GM19372 (cell line): Measurements from ENCODE around the gene SVOP.

Experiments
- ATAC-seq: cut with Tn5 transposase; IDR thresholded peaks from one replicate; pipeline ENCODE4 v1.9.1; 2021; ENCODE audit warnings: mild to moderate bottlenecking, low read depth, moderate library complexity; ENCODE audit not compliant: unreplicated experiment

The SVOP gene

DNA sequence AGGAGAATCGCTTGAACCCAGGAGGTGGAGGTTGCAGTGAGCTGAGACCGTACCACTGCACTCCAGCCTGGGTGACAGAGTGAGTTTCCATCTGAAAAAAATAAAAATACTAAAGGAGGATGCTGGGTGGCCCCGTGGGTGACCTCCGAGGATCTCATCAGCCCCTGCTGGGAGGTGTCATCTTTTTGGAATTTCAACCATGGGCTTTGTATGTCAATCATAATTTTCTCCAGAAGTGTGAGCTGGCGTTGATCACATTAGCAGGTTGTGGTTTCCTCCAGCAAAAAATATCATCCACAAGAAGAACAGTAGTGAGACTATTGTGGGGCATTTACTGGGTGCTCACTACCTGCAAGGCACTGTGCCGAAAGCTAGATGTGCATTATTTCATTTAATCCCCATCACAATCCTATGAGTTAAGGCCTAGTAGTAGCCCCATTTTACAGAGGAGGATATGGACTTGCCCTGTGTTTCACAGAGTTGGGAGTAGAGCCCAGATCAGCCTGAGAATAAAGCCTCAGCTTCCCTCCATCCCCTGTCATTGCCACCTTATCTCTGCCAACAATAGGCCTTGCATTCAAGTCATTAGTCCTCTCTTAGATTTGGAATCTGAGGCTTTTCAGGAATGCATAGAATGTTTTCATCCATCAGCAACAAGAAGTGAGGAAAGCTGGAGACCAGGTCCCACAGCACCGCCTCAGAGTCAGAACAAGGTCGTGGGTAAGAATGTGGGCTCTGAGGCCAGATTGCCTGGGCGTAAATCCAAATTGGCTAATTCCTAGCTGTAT lies 39.8 kb downstream of the SVOP start:
- no peak for ATAC-seq

DNA sequence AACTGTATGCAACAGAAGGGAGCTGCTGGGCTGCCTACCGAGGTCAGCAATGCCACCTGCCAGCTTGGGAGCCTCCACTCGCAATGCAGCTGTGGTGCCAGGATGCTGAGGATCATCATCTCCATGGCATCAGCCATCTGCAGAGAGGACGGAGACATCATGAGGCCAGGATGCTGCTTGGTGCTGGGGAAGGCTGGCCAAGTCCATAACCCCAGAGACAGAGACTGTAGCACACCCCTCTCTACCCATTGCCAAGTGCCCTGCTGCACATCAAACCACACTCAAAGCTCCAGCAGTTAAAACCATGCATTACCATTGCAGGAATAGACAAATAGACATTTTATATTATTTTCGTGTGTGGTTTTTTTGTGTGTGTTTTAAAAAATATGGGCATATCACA lies 43.5 kb downstream of the SVOP start:
- no peak for ATAC-seq

DNA sequence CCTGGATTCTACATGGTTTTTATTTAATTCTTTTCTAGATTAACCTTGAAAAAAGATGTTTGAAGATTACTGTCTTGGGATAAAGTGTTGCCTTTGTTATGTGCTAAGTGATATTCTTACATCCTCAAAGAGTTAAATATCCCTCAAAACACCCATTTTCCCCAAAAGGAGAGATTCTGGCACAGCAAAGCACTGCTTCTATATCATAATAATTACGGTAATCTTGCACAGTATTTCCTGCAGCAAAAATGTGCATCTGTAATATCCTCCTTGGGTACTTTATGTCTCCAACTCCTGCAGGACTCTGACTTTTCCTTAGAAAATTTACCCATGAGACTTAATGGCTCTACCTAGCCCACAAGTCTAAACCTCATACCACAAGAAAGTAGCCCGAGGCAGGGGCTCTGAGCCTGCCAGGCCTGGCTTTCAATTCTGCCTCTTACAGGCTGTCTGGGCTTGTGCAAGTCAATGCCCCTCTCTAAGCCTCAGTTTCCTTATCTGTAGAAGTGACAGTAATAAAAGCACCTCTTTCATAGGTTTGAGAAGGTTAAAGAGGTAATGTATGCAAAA lies 45.8 kb downstream of the SVOP start:
- no peak for ATAC-seq

DNA sequence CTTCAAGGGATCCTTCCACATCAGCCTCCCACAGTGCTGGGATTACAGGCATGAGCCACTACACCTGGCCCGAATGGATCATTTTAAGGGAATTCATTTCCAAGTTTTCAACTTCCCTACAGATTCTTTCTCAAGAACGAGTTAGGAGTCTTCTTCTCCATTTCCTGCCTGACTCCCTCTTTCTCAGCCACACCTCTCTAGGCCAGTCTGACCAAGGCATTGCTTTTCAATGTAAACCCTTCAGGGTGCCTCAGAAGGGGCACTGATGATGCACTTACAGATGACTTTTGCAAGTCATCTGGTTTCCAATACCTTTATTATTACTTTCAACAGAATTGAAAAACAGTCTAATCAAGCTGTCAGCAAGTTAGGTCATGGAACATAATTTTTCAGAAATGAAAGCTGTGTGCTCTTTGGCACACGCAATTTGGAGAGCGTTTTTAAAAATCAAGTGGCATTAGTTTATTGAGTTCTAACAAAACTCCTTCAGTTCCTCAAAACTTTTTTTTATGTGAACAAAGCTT lies 47.2 kb downstream of the SVOP start:
- ATAC-seq, result no peak

- no peak for ATAC-seq
Measured at GRCh38 chr12:108972358-108972757, 48.5 kb downstream of the SVOP start.

GRCh38 chr12:108969622-108970021 lies 51.2 kb downstream of the SVOP start:
- ATAC-seq, result no peak

DNA sequence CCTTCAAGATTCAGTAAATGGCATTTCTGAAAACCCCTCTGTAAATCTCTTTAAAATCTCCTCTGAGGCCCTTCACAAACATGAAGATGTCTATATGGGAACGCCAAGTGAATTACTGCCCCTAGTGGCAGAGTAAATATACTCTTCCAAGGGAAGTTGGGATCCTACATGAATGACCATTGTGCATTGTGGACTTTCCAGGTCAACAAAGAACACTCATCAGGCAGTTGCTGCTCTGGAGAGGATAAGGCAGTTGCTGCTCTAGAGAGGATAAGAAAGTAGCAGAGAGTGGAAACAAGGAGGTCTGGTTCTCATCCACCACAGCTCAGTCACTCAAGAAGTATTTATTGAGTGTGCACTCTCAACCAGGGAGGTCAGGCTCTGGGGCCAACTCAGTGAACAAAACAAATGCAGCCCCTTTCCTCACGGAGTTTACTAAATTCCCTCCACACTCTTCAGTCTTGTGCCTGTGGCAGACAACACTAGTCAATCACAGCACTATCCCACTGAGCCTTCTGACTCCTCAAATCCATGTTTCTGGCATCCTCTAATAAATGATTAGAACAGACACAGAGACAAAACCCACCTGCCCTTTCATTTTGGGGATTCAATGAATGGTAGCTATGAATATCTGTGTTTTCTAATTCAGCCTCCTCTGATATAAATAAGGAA lies 52.9 kb downstream of the SVOP start:
- no peak for ATAC-seq

- no peak for ATAC-seq
Measured at GRCh38 chr12:108966378-108967151, 54.3 kb downstream of the SVOP start.

GRCh38 chr12:108965886-108966285 lies 55.0 kb downstream of the SVOP start:
- ATAC-seq, result no peak

GRCh38 chr12:108964371-108965352 lies 56.2 kb downstream of the SVOP start:
- ATAC-seq, result no peak

- ATAC-seq, result no peak
Measured at GRCh38 chr12:108962256-108962655, 58.6 kb downstream of the SVOP start.

DNA sequence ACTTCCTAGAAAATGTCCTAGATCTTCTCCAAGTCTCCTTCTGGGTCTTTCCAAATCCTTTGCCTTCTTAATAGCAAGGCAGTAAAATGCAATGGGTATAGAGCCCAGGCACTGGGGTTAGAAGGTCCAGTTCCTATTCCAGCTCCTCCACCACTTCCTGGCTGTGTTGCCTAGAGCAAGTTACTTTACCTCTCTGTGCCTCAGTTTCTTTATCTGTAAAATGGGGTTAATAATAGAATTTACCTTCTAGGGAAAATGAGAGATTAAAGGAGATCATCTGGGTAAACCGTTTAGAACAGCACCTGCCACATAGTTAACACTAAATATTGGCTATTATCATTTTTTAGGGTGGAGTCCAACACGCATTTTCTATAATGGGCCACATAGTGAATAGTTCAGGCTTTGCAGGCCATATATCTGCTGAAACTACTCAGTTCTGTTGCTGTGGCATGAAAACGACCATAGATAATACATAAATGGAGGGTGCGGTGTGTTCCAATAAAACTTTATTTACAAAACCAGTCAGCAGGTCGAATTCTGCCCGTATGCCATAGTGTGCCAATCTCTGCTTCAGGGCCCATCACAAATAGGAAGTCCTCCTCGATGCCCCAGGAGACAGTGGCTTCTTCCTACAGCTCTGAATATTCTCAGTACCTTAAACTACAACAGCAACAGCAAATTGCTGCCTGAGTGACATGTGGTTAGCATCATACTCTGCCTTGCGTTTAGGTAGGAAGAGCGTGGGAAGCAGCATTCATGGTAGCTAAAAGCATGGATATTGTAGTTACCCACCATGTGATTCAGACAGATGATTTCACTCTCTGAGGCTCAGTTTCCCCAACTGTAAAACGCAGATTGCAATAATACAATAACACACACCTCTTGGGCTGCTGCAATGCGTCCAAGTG lies 60.9 kb downstream of the SVOP start:
- no peak for ATAC-seq

- ATAC-seq, result no peak
Measured at GRCh38 chr12:108955225-108955835, 65.5 kb downstream of the SVOP start.

GRCh38 chr12:108950991-108951739 lies 69.7 kb downstream of the SVOP start:
- ATAC-seq, result no peak

DNA sequence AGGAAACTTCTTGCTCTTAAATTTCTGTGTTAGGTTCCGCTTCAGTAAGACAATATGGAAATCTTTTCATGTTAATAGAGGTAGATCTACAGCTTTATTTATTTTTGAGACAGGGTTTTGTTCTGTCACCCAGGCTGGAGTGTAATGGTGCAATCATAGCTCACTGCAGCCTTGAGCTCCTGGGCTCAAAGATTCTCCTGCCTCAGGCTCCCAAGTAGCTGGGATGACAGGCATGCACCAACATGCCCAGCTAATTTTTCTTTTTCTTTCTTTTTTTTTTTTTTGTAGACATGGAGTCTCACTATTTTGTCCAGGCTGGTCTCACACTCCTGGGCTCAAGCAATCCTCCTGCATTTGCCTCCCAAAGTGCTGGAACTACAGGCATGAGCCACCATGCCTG lies 70.9 kb downstream of the SVOP start:
- ATAC-seq, result no peak

DNA sequence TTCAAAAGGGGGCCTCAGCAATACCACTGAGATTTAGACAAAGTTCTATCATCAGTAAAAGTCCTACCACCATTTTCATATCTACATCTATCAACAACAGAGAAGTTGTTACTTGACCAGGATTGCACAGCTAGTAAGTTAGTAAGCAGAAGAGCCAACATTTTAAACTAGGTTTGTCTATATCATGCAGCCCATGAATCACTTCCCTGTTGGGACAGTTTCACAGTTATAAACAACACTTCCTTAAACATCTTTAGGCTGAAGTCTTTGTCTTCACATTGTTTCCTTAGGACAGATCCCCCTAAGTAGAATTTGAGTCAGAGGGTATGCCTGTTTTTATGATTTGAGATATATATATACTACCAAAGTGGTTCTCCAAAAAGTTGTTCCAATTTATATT lies 72.5 kb downstream of the SVOP start:
- no peak for ATAC-seq

DNA sequence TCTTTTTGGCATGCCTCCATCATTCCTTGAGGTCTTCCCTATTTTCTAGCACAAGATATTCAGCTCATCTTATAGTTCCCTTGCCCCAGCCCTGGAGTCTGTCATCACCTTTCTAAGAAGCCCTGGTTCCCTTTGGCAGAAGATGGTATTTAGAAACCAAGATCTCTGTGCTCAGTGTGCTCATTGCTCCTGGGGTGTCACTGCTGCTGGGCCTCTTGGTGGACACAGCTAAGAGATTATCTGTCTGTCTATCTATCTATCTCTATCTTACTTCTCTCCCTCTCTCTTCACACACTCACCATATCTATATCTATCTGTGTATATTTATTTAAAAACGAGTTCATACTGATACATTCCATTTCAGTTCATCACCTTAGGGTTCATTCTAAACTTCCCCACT lies 73.8 kb downstream of the SVOP start:
- no peak for ATAC-seq

DNA sequence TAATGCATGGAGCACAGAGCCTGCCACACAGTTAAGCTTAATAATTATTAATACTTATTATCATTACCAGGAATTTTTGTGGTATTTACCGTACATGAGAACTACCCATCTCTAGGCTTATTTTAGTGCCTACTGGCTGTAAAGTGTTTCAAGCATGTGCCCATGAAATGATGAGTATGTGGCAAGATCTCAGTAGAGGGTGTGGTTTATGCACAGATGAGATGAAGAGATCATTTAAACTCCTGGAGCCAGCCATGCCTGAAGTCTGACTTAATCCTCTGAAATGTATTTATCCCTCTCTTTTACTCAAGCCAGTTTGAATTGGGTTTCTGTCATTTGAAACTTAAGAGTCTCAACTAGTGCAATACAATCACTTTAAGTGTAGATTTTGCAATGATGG lies 80.7 kb downstream of the SVOP start:
- no peak for ATAC-seq
